Hepatocyte (in vitro differentiated cells): ENCODE results near the gene SENP2. TPM values are rescaled to one million over a fixed set of nuclear protein-coding genes. Genes with fewer than 3 reads are reported as not detected.
"Not testable (repeated sequence)": the region's sequence is repeated elsewhere in the genome, so short reads cannot be mapped to it uniquely, and the experiment has no call there.

Source experiments
- DNase-seq: peaks from one replicate; pipeline ENCODE4 v3.0.0-alpha.2; 2016; ENCODE audit warnings: low spot score
- H2AFZ ChIP-seq: fragments of 200-600 bp; sonication (generic); 2 replicates; pipeline ENCODE4 v1.6.0; 2016; ENCODE audit warnings: antibody characterized with exemption, mild to moderate bottlenecking
- H3K27ac ChIP-seq: fragments of 200-600 bp; sonication (generic); 2 replicates; pipeline ENCODE4 v1.5.1; 2016; ENCODE audit warnings: mild to moderate bottlenecking
- H3K27me3 ChIP-seq: fragments of 200-600 bp; sonication (generic); 2 replicates; pipeline ENCODE4 v1.6.1; 2016
- H3K36me3 ChIP-seq: fragments of 200-600 bp; sonication (generic); replicated peaks from 2 replicates; pipeline ENCODE4 v1.5.1; 2016; ENCODE audit warnings: low read depth; ENCODE audit not compliant: insufficient read depth
- H3K4me1 ChIP-seq: fragments of 200-600 bp; sonication (generic); 2 replicates; pipeline ENCODE4 v1.5.1; 2016; ENCODE audit warnings: mild to moderate bottlenecking, moderate library complexity; ENCODE audit not compliant: insufficient read depth
- H3K4me2 ChIP-seq: fragments of 200-600 bp; sonication (generic); 2 replicates; pipeline ENCODE4 v1.6.0; 2016
- H3K4me3 ChIP-seq: fragments of 200-600 bp; sonication (generic); 2 replicates; pipeline ENCODE4 v1.5.1; 2016; ENCODE audit warnings: mild to moderate bottlenecking
- H3K79me2 ChIP-seq: fragments of 200-600 bp; sonication (generic); 2 replicates; pipeline ENCODE4 v1.6.0; 2017; ENCODE audit warnings: mild to moderate bottlenecking
- H3K9me2 ChIP-seq: fragments of 200-600 bp; sonication (generic); replicated peaks from 2 replicates; pipeline ENCODE4 v1.6.0; 2017; ENCODE audit warnings: mild to moderate bottlenecking; ENCODE audit not compliant: insufficient read depth
- H3K9me3 ChIP-seq: fragments of 200-600 bp; sonication (generic); 2 replicates; pipeline ENCODE4 v1.5.1; 2016; ENCODE audit warnings: low read depth, mild to moderate bottlenecking
- H4K20me1 ChIP-seq: fragments of 200-600 bp; sonication (generic); 2 replicates; pipeline ENCODE4 v1.6.0; 2016; ENCODE audit warnings: mild to moderate bottlenecking; ENCODE audit not compliant: insufficient read depth, poor library complexity, severe bottlenecking
- EZH2 ChIP-seq: fragments of 200-600 bp; sonication (generic); IDR thresholded peaks from 2 replicates; pipeline ENCODE4 v1.6.1; 2016; ENCODE audit warnings: antibody characterized with exemption, mild to moderate bottlenecking, borderline replicate concordance
- EZH2phosphoT487 ChIP-seq: fragments of 200-600 bp; sonication (generic); IDR thresholded peaks from one replicate; pipeline ENCODE4 v1.6.1; 2018; ENCODE audit warnings: antibody characterized with exemption, mild to moderate bottlenecking, low read depth, moderate library complexity; ENCODE audit not compliant: unreplicated experiment, severe bottlenecking
- WGBS: methylation state at CpG from one replicate; pipeline ENCODE4 v1.1.6; 2016; ENCODE audit warnings: low lambda C conversion rate; ENCODE audit errors: missing lambda C conversion rate; 5-methylcytosine and 5-hydroxymethylcytosine counted together
- polyA plus RNA-seq: library from polyadenylated mRNA; unstranded; fragments of >200 nt; fragmentation: Nextera tagmentation; extraction: Ambion mirVana; gene quantifications from 2 replicates; pipeline ENCODE4 v1.2.1, GENCODE V29; 2016
- total RNA-seq: library from RNA; depleted of rRNA; stranded (reverse); fragments of >200 nt; gene quantifications from 2 replicates; pipeline ENCODE4 v1.2.3, GENCODE V29; 2014
- TF ChIP-seq, protein P1 (sequence below): fragments of 200-600 bp; sonication (generic); IDR thresholded peaks from 2 replicates; pipeline ENCODE4 v1.5.1; 2016; ENCODE audit warnings: antibody characterized with exemption, mild to moderate bottlenecking; ENCODE audit not compliant: poor library complexity

Gene SENP2
- total and polyA plus RNA-seq, 2 experiments from 2014 or later: 29.3 to 34.8 TPM

DNA sequence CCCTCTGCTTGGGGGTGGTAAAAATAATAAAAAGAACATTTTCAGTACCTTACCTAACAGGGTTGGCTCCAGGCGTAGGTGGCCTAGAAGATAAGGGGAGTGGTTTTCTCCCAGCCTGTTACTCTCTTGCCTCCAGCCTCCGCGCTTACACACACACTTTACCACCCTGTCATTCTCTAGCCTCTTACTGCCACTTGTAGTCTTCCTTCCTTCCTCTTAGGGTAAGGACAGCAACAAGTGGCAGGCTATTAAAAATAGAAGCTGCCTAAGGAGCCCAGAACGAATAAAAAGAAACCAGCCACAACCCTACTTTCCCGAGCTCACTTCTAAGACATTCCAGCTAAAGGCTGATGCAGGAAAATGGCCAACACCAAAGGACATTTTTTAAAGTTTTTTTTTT, 24.1 kb upstream of the SENP2 start:
- peak; percentile 40 for DNase-seq
- H2AFZ ChIP-seq: no peak overlapping the region

DNA sequence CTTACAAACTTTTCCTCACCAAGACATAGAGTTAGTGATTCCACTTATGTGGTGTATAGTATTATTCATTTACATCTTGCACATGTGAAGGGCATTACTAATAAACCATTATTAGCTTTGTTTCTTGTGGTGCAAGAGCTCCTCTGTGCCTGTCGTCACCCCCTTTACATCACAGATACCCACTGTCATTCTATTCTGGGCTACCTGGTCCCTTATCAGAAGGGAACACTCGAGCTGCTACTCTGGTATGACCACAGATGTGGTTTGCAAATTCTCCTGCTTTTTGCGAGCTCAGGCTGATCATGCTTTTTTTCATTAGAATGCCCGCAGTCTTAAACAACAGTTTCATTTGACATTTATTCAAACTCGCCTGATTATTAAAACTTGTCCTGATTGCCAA, 13.9 kb upstream of the SENP2 start:
- H3K27ac ChIP-seq: no peak overlapping the region
- H3K4me3 ChIP-seq: no peak overlapping the region
- H3K36me3 ChIP-seq: no peaks in the 10 kb centered on the region
- no peak for DNase-seq
- peaks cover 4% of the 10 kb centered on the region for H3K4me1 ChIP-seq
- H3K79me2 ChIP-seq: no peaks in the 10 kb centered on the region
- H4K20me1 ChIP-seq: no peaks in the 10 kb centered on the region
- TF ChIP-seq, protein P1, sequence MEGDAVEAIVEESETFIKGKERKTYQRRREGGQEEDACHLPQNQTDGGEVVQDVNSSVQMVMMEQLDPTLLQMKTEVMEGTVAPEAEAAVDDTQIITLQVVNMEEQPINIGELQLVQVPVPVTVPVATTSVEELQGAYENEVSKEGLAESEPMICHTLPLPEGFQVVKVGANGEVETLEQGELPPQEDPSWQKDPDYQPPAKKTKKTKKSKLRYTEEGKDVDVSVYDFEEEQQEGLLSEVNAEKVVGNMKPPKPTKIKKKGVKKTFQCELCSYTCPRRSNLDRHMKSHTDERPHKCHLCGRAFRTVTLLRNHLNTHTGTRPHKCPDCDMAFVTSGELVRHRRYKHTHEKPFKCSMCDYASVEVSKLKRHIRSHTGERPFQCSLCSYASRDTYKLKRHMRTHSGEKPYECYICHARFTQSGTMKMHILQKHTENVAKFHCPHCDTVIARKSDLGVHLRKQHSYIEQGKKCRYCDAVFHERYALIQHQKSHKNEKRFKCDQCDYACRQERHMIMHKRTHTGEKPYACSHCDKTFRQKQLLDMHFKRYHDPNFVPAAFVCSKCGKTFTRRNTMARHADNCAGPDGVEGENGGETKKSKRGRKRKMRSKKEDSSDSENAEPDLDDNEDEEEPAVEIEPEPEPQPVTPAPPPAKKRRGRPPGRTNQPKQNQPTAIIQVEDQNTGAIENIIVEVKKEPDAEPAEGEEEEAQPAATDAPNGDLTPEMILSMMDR: no peak
- TF ChIP-seq EZH2phosphoT487: no peak
- no peak for TF ChIP-seq EZH2
- 82% methylated on average over 3 of the region's 5 CpGs for WGBS
- no peak overlapping the region for H3K4me2 ChIP-seq
- no peaks in the 10 kb centered on the region for H3K9me3 ChIP-seq
- H3K27me3 ChIP-seq: no peaks in the 10 kb centered on the region
- H3K9me2 ChIP-seq: no peaks in the 10 kb centered on the region
- H2AFZ ChIP-seq: no peak overlapping the region

More for the DNA sequence above, 24.1 kb upstream of the SENP2 start:
- peak overlapping the region; percentile 65 for H3K27ac ChIP-seq
- peaks cover 9% of the 10 kb centered on the region for H3K4me1 ChIP-seq
- no peak overlapping the region for H3K4me3 ChIP-seq
- no peaks in the 10 kb centered on the region for H3K79me2 ChIP-seq
- no peaks in the 10 kb centered on the region for H4K20me1 ChIP-seq
- no peak overlapping the region for H3K4me2 ChIP-seq
- no peaks in the 10 kb centered on the region for H3K36me3 ChIP-seq
- H3K27me3 ChIP-seq: no peaks in the 10 kb centered on the region
- no peaks in the 10 kb centered on the region for H3K9me3 ChIP-seq
- no peak for TF ChIP-seq EZH2
- no peak for TF ChIP-seq EZH2phosphoT487
- TF ChIP-seq, protein P1: no peak
- 53% methylated on average over 5 of the region's 5 CpGs for WGBS
- H3K9me2 ChIP-seq: no peaks in the 10 kb centered on the region

DNA sequence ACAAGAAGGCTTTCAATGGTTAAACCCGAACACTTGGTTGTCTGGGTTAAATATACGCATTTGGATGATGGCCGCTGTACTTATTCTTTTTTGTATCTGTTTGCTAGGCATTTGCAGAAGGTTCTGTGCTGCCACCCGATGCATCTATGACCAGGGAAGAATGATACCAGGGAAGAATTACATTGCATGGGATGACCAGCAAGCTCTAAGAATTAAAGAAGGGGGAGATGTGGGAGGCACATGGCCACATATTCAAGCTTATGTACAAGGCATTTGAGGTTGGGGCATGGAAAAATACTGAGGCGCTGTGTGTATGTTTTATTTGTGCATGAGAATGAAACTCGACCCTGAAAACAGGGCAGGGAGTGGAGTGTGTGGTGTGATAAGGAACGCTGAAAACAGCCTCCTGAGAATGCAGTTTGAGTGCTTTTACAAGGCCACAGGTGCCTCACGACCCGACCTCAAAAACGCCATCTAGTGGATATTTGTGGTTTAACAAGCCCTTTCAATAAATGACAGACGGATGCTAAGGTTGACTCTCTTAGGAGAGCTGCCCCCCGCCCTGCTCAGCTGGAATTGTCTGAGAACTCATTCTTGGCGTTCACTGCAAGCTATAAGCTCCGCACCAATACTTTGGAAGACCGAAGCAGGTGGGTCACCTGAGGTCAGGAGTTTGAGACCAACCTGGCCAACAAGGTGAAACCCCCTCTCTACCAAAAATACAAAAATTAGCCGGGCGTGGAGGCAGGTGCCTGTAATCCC, 10.8 kb upstream of the SENP2 start:
- not testable (repeated sequence) for H3K9me3 ChIP-seq, H3K4me1 ChIP-seq, H3K4me3 ChIP-seq, H3K27me3 ChIP-seq, H3K79me2 ChIP-seq, H3K9me2 ChIP-seq, H4K20me1 ChIP-seq, H3K36me3 ChIP-seq
- Histone ChIP-seq H3K4me2 (peak overlapping the region; percentile 66), H2AFZ (peak overlapping the region; percentile 8), H3K27ac (peak overlapping the region; percentile 84)
- 31% methylated on average over 17 of the region's 17 CpGs for WGBS
- TF ChIP-seq, protein P1: peak; percentile 54
- DNase-seq: peak; percentile 76
